HTR-8/SVneo (cell line): ENCODE measurements around the gene UGCG.

Experiments used
- DNase-seq: peaks from one replicate; pipeline ENCODE4 v3.0.0; 2011; ENCODE audit warnings: low spot score, mixed read lengths; ENCODE audit not compliant: insufficient read length
- FAIRE-seq: peaks from 2 replicates; lab custom pipeline; 2011; peaks lifted over from hg19 to GRCh38; lab: Jason Lieb, UNC

Gene UGCG

GRCh38 chr9:111969622-111970021 is 73.0 kb downstream of the UGCG start:
- FAIRE-seq = no peak
- DNase-seq = no peak

- DNase-seq (no peak), FAIRE-seq (no peak)
These were observed 74.2 kb downstream of the UGCG start for GRCh38 chr9:111970827-111971226.

DNA sequence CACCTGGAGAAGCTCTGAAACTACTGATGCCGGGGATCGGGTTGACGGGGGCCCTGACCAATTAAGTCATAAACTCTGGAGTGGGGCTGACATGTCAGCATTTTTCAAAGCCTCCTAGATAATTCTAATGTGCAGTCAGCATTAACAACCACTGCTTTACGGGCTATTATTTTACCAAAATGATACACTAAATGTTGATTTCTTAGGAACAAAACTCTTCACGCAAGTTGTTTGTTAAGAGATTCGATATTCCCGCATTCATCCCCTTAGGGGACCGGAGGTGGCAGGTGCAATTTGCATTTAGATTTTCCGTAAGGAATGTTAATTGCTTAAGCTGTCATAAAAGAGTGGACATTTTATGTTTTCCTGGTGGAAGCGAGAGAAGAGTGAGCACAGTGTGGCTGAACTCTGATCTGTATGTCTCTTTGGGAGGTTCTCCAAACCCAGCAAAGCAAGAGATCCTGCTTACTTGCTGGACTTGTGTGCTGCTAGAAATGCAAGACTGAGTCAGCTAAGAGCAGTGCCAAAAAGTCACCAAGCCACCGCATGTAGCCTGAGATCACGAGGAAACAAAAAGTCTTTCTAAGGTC is 77.6 kb downstream of the UGCG start:
- FAIRE-seq = no peak

GRCh38 chr9:111975709-111976108 is 79.1 kb downstream of the UGCG start:
- FAIRE-seq = no peak
- DNase-seq = no peak

More for the DNA sequence above, 77.6 kb downstream of the UGCG start:
- no peak for DNase-seq

DNA sequence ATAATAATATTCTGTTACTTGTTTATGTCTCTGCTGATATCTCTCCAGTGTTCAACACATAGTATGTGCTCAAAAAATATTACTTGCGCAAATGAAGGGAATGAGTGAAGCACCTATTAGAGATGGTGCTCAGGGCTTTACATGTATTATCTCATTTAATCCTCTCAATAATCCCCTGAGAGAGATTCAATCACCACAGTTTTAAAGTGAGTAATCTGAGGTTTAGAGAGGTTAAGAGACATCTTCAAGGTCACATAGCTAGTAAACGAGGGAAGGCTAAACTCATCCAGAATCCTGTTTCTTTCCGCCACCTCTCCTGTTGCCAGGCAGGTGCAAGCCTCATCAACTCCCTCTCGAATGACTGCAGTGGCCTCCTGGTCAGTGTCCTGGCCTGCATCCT is 82.0 kb downstream of the UGCG start:
- FAIRE-seq (no peak), DNase-seq (no peak)

GRCh38 chr9:111979561-111979960 is 82.9 kb downstream of the UGCG start:
- DNase-seq (no peak), FAIRE-seq (no peak)

GRCh38 chr9:111980398-111980797 is 83.8 kb downstream of the UGCG start:
- FAIRE-seq = no peak
- no peak for DNase-seq

- FAIRE-seq = no peak
These were observed 86.9 kb downstream of the UGCG start for GRCh38 chr9:111983484-111983908.

DNA sequence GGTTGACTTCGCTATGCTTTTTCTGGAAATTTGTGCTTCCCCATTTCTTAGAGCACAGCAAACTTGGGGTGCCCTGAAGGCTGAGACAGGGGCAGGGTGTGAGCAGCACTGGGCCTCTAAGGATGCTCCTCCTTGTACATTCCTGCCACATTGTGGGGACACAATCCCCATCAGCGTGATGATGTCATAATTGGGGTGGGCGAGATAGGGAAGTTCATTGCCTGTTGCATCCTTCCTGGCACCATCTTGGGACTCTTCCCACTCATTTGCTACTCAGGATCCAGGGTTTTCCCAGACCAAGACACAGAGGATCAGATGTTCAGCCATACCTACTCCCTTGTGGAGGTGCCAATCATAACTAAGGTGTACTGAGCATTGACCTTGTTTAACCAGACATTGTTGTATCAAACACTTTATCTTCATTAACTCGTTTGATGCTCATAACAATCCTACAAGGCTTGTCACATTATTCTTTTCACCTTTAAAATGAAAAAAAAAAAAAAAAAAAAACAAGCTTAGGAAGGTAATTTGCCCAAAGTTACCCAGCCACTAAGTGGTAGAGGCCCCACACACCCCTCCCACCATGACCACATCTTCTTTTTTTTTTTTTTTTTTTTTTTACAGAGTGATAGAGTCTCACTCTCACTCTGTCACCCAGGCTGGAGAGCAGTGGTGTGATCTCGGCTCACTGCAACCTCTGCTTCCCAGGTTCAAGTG is 87.6 kb downstream of the UGCG start:
- DNase-seq = no peak
- no peak for FAIRE-seq

More at GRCh38 chr9:111983484-111983908, 86.9 kb downstream of the UGCG start:
- no peak for DNase-seq
